GM20000 (cell line): Measurements from ENCODE around the gene KRTAP1-4.

Experiments
- DNase-seq: peaks from one replicate; pipeline ENCODE4 v3.0.0; 2012; ENCODE audit warnings: low spot score
- CTCF ChIP-seq: IDR thresholded peaks from 2 replicates; pipeline ENCODE4 v1.5.1; 2012; ENCODE audit warnings: mild to moderate bottlenecking, control low read depth; ENCODE audit errors: extremely low read depth, missing control alignments

Gene KRTAP1-4

GRCh38 chr17:41013606-41014005 is 16.4 kb downstream of the KRTAP1-4 start:
- no peak for DNase-seq

GRCh38 chr17:41013181-41013580 is 16.8 kb downstream of the KRTAP1-4 start:
- no peak for DNase-seq
- TF ChIP-seq CTCF: no peak

More at GRCh38 chr17:41013606-41014005, 16.4 kb downstream of the KRTAP1-4 start:
- no peak for TF ChIP-seq CTCF

- DNase-seq: no peak
- TF ChIP-seq CTCF: no peak
Measured at GRCh38 chr17:41012326-41013120, 17.5 kb downstream of the KRTAP1-4 start.

GRCh38 chr17:41010441-41010840 is 19.6 kb downstream of the KRTAP1-4 start:
- DNase-seq: no peak
- no peak for TF ChIP-seq CTCF

GRCh38 chr17:41009936-41010335 is 20.1 kb downstream of the KRTAP1-4 start:
- no peak for TF ChIP-seq CTCF
- no peak for DNase-seq

GRCh38 chr17:41009301-41009760 is 20.7 kb downstream of the KRTAP1-4 start:
- DNase-seq: no peak
- TF ChIP-seq CTCF: no peak

- no peak for TF ChIP-seq CTCF
- no peak for DNase-seq
Measured at GRCh38 chr17:41008811-41009210, 21.2 kb downstream of the KRTAP1-4 start, which contains the start of gene KRTAP3-1. Gene KRTAP3-1 (minus strand): TSS chr17:41009128. CDS start chr17:41009074, 54 bp downstream.
